Measurements from ENCODE around the gene PRKRA. TPM values are rescaled to one million over a fixed set of nuclear protein-coding genes. Genes with fewer than 3 reads are reported as not detected.

PRKRA gene
- total RNA-seq, 4 donors from 2014 or later = 16.0 to 58.6 (median 42.4) TPM

- TF ChIP-seq POLR2A (IDR thresholded peaks at IDR 0.05) (no peak), CTCF (IDR thresholded peaks at IDR 0.05) (no peak)
- intact Hi-C loops (cut with DNase I) = no loop called here
- H3K27me3 ChIP-seq = no peaks in the 10 kb centered on the region
- WGBS, 2 donors = 54 to 71% methylated on average over 3 of the region's 3 CpGs
- H3K4me1 ChIP-seq = peaks cover 0 to 20% (median 5%) of the 10 kb centered on the region in 3 donors
- H3K9me3 ChIP-seq = peaks cover 0 to 4% (median 0%) of the 10 kb centered on the region in 3 donors
- H3K4me3 ChIP-seq = no peak overlapping the region
- H3K36me3 ChIP-seq = peaks cover 0 to 8% (median 0%) of the 10 kb centered on the region in 3 donors
- no peak for DNase-seq
- no peak overlapping the region for H3K27ac ChIP-seq
Observed at GRCh38 chr2:178422097-178422496, 28.9 kb downstream of the PRKRA start.

GRCh38 chr2:178420463-178420999 is 30.4 kb downstream of the PRKRA start:
- intact Hi-C loops (cut with DNase I) = no loop called here
- Histone ChIP-seq H3K27me3 (no peaks in the 10 kb centered on the region), H3K36me3 (no peaks in the 10 kb centered on the region), H3K4me1 (peaks cover 0 to 25% (median 5%) of the 10 kb centered on the region in 3 donors), H3K27ac (no peak overlapping the region), H3K9me3 (peaks cover 0 to 4% (median 0%) of the 10 kb centered on the region in 3 donors), H3K4me3 (no peak overlapping the region)
- WGBS, 2 donors = 36% methylated on average over 1 of the region's 1 CpG
- no peak for DNase-seq
- TF ChIP-seq CTCF (IDR thresholded peaks at IDR 0.05) (no peak), POLR2A (IDR thresholded peaks at IDR 0.05) (no peak)

DNA sequence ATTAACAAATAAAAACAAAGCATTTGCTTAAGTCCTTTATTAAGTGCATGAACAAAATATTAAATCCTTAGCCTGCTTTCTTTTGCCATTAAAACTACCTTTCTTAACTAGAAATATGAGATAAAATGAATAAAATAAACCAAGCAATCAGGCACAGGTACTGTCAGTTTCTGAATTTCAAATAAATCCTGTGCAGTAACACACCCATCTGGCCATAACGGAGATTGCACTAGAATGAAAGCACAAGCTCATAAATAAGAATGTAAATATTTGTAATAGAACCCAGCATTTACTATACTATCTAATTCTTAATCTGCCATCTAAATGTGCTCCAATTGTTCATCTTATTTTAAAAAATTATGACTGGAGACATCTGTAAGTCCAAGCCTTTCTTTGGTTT is 31.9 kb downstream of the PRKRA start:
- WGBS, 2 donors = 35 to 48% methylated on average over 1 of the region's 1 CpG
- TF ChIP-seq CTCF (IDR thresholded peaks at IDR 0.05) (peak in 2 of 6 experiments; percentile 9 to 34), POLR2A (IDR thresholded peaks at IDR 0.05) (no peak)
- intact Hi-C loops (cut with DNase I) = loop anchor here (10.0 kb wide), 1 partner anchor 304 kb away; the partner anchor contains the start of gene RBM45
- Histone ChIP-seq H3K27ac (no peak overlapping the region), H3K4me3 (no peak overlapping the region), H3K27me3 (no peaks in the 10 kb centered on the region), H3K9me3 (no peaks in the 10 kb centered on the region), H3K36me3 (no peaks in the 10 kb centered on the region), H3K4me1 (peaks cover 4 to 39% (median 10%) of the 10 kb centered on the region in 3 donors)
- no peak for DNase-seq

- intact Hi-C loops (cut with DNase I) = loop anchor here (10.0 kb wide), 1 partner anchor 304 kb away; the partner anchor contains the start of gene RBM45
- TF ChIP-seq POLR2A (IDR thresholded peaks at IDR 0.05) = no peak
- no peak for TF ChIP-seq CTCF (IDR thresholded peaks at IDR 0.05)
- Histone ChIP-seq H3K4me3 (no peak overlapping the region), H3K27me3 (no peaks in the 10 kb centered on the region), H3K9me3 (no peaks in the 10 kb centered on the region), H3K27ac (no peak overlapping the region), H3K4me1 (peaks cover 4 to 45% (median 10%) of the 10 kb centered on the region in 3 donors), H3K36me3 (no peaks in the 10 kb centered on the region)
- WGBS, 2 donors = 61 to 67% methylated on average over 1 of the region's 1 CpG
- no peak for DNase-seq
Observed at GRCh38 chr2:178418426-178418825, 32.5 kb downstream of the PRKRA start.

GRCh38 chr2:178417916-178418315 is 33.1 kb downstream of the PRKRA start:
- TF ChIP-seq CTCF (IDR thresholded peaks at IDR 0.05) = no peak
- intact Hi-C loops (cut with DNase I) = loop anchor here (10.0 kb wide), 1 partner anchor 303 kb away; the partner anchor contains the start of gene RBM45
- H3K4me1 ChIP-seq = peaks cover 4 to 50% (median 10%) of the 10 kb centered on the region in 3 donors
- no peaks in the 10 kb centered on the region for H3K27me3 ChIP-seq
- WGBS, 2 donors = 46 to 61% methylated on average over 3 of the region's 3 CpGs
- no peak overlapping the region for H3K4me3 ChIP-seq
- H3K36me3 ChIP-seq = no peaks in the 10 kb centered on the region
- H3K9me3 ChIP-seq = no peaks in the 10 kb centered on the region
- H3K27ac ChIP-seq = no peak overlapping the region
- no peak for DNase-seq
